PC-9 (cell line): ENCODE measurements around the gene BHLHE40. TPM values are rescaled to one million over a fixed set of nuclear protein-coding genes. Genes with fewer than 3 reads are reported as not detected.

Experiments
- BruUV-seq: library from RNA; stranded (reverse); fragments of 400-500 nt; replicated peaks from 2 replicates; lab custom pipeline; 2021; lab: Mats Ljungman, UMichigan
- CTCF ChIA-PET: fragments of 300-600 bp; sonication (Branson Sonifier 250); formaldehyde crosslinking; loops from one replicate; lab custom pipeline; 2022; ENCODE audit warnings: antibody characterized with exemption; lab: Charles Lee
- POLR2A ChIA-PET: fragments of 300-600 bp; sonication (Branson Sonifier 250); formaldehyde crosslinking; loops from one replicate; lab custom pipeline; 2022; ENCODE audit warnings: antibody characterized with exemption; ENCODE audit not compliant: unreplicated experiment; lab: Charles Lee
- DNase-seq, 2 experiments: peaks; one replicate each; pipeline versions ENCODE4 v3.0.0 to v3.0.0-alpha.2; 2015 to 2022; ENCODE audit warnings: mixed read lengths in 1 of 2
- H2AFZ ChIP-seq: fragments of 200-600 bp; sonication (generic); 2 replicates; pipeline ENCODE4 v1.8.1; 2017; ENCODE audit warnings: antibody characterized with exemption
- H3F3A ChIP-seq: fragments of 200-600 bp; sonication (generic); 2 replicates; pipeline ENCODE4 v1.8.1; 2017; ENCODE audit warnings: antibody characterized with exemption, mild to moderate bottlenecking, low read depth; ENCODE audit not compliant: insufficient read depth
- H3K27ac ChIP-seq: fragments of 200-600 bp; sonication (generic); 2 replicates; pipeline ENCODE4 v1.6.1; 2016; ENCODE audit warnings: mixed run types
- H3K27me3 ChIP-seq: fragments of 200-600 bp; sonication (generic); 2 replicates; pipeline ENCODE4 v1.6.1; 2016; ENCODE audit warnings: low read depth, mixed run types; ENCODE audit not compliant: insufficient read depth
- H3K36me3 ChIP-seq: fragments of 200-600 bp; sonication (generic); 2 replicates; pipeline ENCODE4 v1.6.1; 2016; ENCODE audit warnings: low read depth, mixed run types
- H3K4me1 ChIP-seq: fragments of 200-600 bp; sonication (generic); replicated peaks from 2 replicates; pipeline ENCODE4 v1.6.1; 2016; ENCODE audit warnings: mixed run types; ENCODE audit not compliant: insufficient read depth
- H3K4me2 ChIP-seq: fragments of 200-600 bp; sonication (generic); 2 replicates; pipeline ENCODE4 v1.6.1; 2017; ENCODE audit warnings: mixed run types
- H3K4me3 ChIP-seq: fragments of 200-600 bp; sonication (generic); 2 replicates; pipeline ENCODE4 v1.6.1; 2016; ENCODE audit warnings: mixed run types
- H3K79me2 ChIP-seq: fragments of 200-600 bp; sonication (generic); 2 replicates; pipeline ENCODE4 v1.6.1; 2017; ENCODE audit warnings: low read depth, mixed run types
- H3K9me2 ChIP-seq: fragments of 200-600 bp; sonication (generic); 2 replicates; pipeline ENCODE4 v1.8.1; 2017; ENCODE audit warnings: mild to moderate bottlenecking; ENCODE audit not compliant: insufficient read depth
- H3K9me3 ChIP-seq: fragments of 200-600 bp; sonication (generic); 2 replicates; pipeline ENCODE4 v1.8.1; 2016; ENCODE audit warnings: low read depth; ENCODE audit not compliant: insufficient read depth
- H4K20me1 ChIP-seq: fragments of 200-600 bp; sonication (generic); 2 replicates; pipeline ENCODE4 v1.8.1; 2017; ENCODE audit not compliant: insufficient read depth
- CTCF ChIP-seq: fragments of 200-600 bp; sonication (generic); conservative IDR thresholded peaks from 2 replicates; pipeline ENCODE4 v1.6.1; 2017; ENCODE audit warnings: mixed run types, antibody characterized with exemption, mild to moderate bottlenecking, moderate library complexity
- EZH2 ChIP-seq: fragments of 200-600 bp; sonication (generic); IDR thresholded peaks from 2 replicates; pipeline ENCODE4 v1.8.0; 2017; ENCODE audit warnings: antibody characterized with exemption, low read depth
- intact Hi-C: fragments of 100-400 bp; cut with micrococcal nuclease; formaldehyde crosslinking; loops from one replicate; pipeline ENCODE4 v1.10.0; 2022; ENCODE audit not compliant: unreplicated experiment
- total RNA-seq: library from RNA; stranded (reverse); gene quantifications from 2 replicates; pipeline ENCODE4 v1.2.3, GENCODE V29; 2021

Gene BHLHE40
- total RNA-seq, 1 experiment from 2014 or later: 45.5 TPM

- Histone ChIP-seq H3K9me2 (no peaks in the 10 kb centered on the region), H4K20me1 (no peaks in the 10 kb centered on the region), H3K4me2 (no peak overlapping the region), H3K27me3 (no peaks in the 10 kb centered on the region), H3K9me3 (no peaks in the 10 kb centered on the region), H3K79me2 (no peaks in the 10 kb centered on the region), H2AFZ (no peak overlapping the region), H3F3A (no peaks in the 10 kb centered on the region), H3K36me3 (no peaks in the 10 kb centered on the region), H3K4me3 (no peak overlapping the region), H3K4me1 (0 out of 2 replicates have a peak, but pooled peaks cover 6% of the 10 kb centered on the region), H3K27ac (no peak overlapping the region)
- intact Hi-C loops: no loop called here
- DNase-seq: no peak
- ChIA-PET POLR2A (no interaction called here), CTCF (interaction anchor here (0.6 kb wide), 1 partner anchor 26 kb away, joined by 23 read pairs; no protein-coding TSS in a partner anchor)
- BruUV-seq: no TSS peak
- TF ChIP-seq EZH2 (no peak), CTCF (no peak)
Measured at GRCh38 chr3:5001805-5002173, 22.6 kb downstream of the BHLHE40 start.

GRCh38 chr3:5002174-5002870 lies 23.1 kb downstream of the BHLHE40 start:
- no peak for DNase-seq
- no peak overlapping the region for H3K4me2 ChIP-seq
- H3K9me3 ChIP-seq: no peaks in the 10 kb centered on the region
- ChIA-PET CTCF (interaction anchor here (0.6 kb wide), 1 partner anchor 27 kb away, joined by 23 read pairs; no protein-coding TSS in a partner anchor), POLR2A (no interaction called here)
- no peak overlapping the region for H3K27ac ChIP-seq
- no TSS peak for BruUV-seq
- 0 out of 2 replicates have a peak, but pooled peaks cover 6% of the 10 kb centered on the region for H3K4me1 ChIP-seq
- no peaks in the 10 kb centered on the region for H3K9me2 ChIP-seq
- H3K36me3 ChIP-seq: no peaks in the 10 kb centered on the region
- H3K27me3 ChIP-seq: no peaks in the 10 kb centered on the region
- H4K20me1 ChIP-seq: no peaks in the 10 kb centered on the region
- no peak overlapping the region for H2AFZ ChIP-seq
- TF ChIP-seq EZH2 (no peak), CTCF (no peak)
- H3K4me3 ChIP-seq: no peak overlapping the region
- H3F3A ChIP-seq: no peaks in the 10 kb centered on the region
- intact Hi-C loops: no loop called here
- H3K79me2 ChIP-seq: no peaks in the 10 kb centered on the region

GRCh38 chr3:5002871-5003247 lies 23.6 kb downstream of the BHLHE40 start:
- Histone ChIP-seq H3K9me3 (no peaks in the 10 kb centered on the region), H3F3A (no peaks in the 10 kb centered on the region), H3K4me3 (no peak overlapping the region), H2AFZ (no peak overlapping the region), H3K9me2 (no peaks in the 10 kb centered on the region), H4K20me1 (no peaks in the 10 kb centered on the region), H3K4me2 (no peak overlapping the region), H3K36me3 (no peaks in the 10 kb centered on the region), H3K27ac (no peak overlapping the region), H3K79me2 (no peaks in the 10 kb centered on the region), H3K4me1 (0 out of 2 replicates have a peak, but pooled peaks cover 6% of the 10 kb centered on the region), H3K27me3 (no peaks in the 10 kb centered on the region)
- no TSS peak for BruUV-seq
- ChIA-PET POLR2A (no interaction called here), CTCF (no interaction called here)
- DNase-seq: no peak
- TF ChIP-seq CTCF (no peak), EZH2 (no peak)
- intact Hi-C loops: no loop called here
